ENCODE results near the gene DOCK3.

GRCh38 chr3:51391075-51391565 is 716.4 kb downstream of the DOCK3 start, which contains the start of gene RBM15B:
- TF ChIP-seq RFX5 (IDR thresholded peaks at IDR 0.05) (no peak), PBX3 (IDR thresholded peaks at IDR 0.05) (peak; percentile 47; the same call in 1 of the 2 replicates), MAFK (IDR thresholded peaks at IDR 0.05; ENCODE audit: partially characterized antibody) (no peak), EP300 (IDR thresholded peaks at IDR 0.05) (no peak), NFE2L2 (conservative IDR thresholded peaks at IDR 0.05; ENCODE audit: low read length) (no peak), MAZ (IDR thresholded peaks at IDR 0.05; ENCODE audit: borderline replicate concordance, low read depth, low read length) (no peak), CTCF (IDR thresholded peaks at IDR 0.05) (peak; percentile 75), SREBF2 (IDR thresholded peaks at IDR 0.05) (no peak), ELK1 (IDR thresholded peaks at IDR 0.05; ENCODE audit: low read depth, low read length) (no peak), MAX (IDR thresholded peaks at IDR 0.05) (peak; percentile 82), ESRRA (IDR thresholded peaks at IDR 0.05; ENCODE audit: borderline replicate concordance, low read length) (no peak), ZFP36 (IDR thresholded peaks at IDR 0.05; ENCODE audit: borderline replicate concordance, partially characterized antibody) (no peak)

Measured in A549 (cell line).